ENCODE data around the gene TBL3.

- TF ChIP-seq CTCF (IDR thresholded peaks at IDR 0.05), result no peak
- no peak for TF ChIP-seq POLR2A (IDR thresholded peaks at IDR 0.05)
Measured at GRCh38 chr16:2006317-2006716, 34.5 kb downstream of the TBL3 start.

All from right lobe of liver (tissue), 4 donors.